ENCODE data around the gene SETBP1.

DNA sequence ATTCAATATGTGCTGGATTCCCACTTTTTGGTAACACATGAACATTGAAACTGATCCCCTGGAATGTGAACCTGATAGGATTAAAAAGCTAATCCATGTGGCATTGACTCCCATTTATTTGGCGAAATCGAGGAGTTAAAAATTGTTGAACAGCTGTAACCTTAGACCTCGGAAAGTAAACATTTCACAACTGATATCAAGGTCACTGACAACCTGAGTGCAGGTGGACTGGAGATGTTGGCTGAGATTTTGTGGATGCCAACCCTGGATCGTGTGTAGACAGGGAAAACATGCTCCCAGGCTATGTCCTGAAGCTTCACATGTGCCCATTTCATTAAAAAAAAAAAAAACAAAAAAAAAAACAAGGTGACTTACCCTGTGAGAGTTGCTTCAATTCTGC is 204.8 kb downstream of the SETBP1 start:
- TF ChIP-seq POLR2A (IDR thresholded peaks at IDR 0.05): no peak
- TF ChIP-seq, protein P1, sequence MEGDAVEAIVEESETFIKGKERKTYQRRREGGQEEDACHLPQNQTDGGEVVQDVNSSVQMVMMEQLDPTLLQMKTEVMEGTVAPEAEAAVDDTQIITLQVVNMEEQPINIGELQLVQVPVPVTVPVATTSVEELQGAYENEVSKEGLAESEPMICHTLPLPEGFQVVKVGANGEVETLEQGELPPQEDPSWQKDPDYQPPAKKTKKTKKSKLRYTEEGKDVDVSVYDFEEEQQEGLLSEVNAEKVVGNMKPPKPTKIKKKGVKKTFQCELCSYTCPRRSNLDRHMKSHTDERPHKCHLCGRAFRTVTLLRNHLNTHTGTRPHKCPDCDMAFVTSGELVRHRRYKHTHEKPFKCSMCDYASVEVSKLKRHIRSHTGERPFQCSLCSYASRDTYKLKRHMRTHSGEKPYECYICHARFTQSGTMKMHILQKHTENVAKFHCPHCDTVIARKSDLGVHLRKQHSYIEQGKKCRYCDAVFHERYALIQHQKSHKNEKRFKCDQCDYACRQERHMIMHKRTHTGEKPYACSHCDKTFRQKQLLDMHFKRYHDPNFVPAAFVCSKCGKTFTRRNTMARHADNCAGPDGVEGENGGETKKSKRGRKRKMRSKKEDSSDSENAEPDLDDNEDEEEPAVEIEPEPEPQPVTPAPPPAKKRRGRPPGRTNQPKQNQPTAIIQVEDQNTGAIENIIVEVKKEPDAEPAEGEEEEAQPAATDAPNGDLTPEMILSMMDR (IDR thresholded peaks at IDR 0.05): no peak
